Measurements from ENCODE around the gene SERPING1. TPM values are rescaled to one million over a fixed set of nuclear protein-coding genes. Genes with fewer than 3 reads are reported as not detected.
"Not testable (repeated sequence)": the region's sequence is repeated elsewhere in the genome, so short reads cannot be mapped to it uniquely, and the experiment has no call there.

SERPING1 gene
- polyA plus RNA-seq, 1 donor from 2014 or later: 0.22 TPM

DNA sequence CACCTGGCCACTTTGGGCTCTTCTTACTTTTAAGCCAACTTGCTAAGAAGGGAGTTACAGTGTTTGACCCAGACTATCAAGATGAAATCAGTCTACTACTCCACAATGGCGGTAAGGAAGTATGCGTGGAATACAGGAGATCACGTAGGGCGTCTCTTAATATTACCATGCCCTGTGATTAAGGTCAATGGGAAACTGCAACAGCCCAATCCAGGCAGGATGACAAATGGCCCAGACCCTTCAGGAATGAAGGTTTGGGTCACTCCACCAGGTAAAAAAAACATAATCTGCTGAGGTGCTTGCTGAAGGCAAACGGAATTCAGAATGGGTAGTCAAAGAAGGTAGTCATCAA lies 53.2 kb downstream of the SERPING1 start:
- Histone ChIP-seq H3K9me2 (ENCODE audit: insufficient read depth, low read length) (no peaks in the 10 kb centered on the region), H3K9me3 (ENCODE audit: low read length) (no peaks in the 10 kb centered on the region), H3K4me3 (ENCODE audit: low read length) (peak overlapping the region; percentile 76), H3F3A (ENCODE audit: insufficient read depth, low read length, poor library complexity, severe bottlenecking) (no peaks in the 10 kb centered on the region), H3K79me2 (replicated peaks; ENCODE audit: insufficient read depth, low read length) (peaks cover 9% of the 10 kb centered on the region), H3K36me3 (ENCODE audit: insufficient read depth, low read length) (no peaks in the 10 kb centered on the region), H3K27ac (ENCODE audit: low read length) (peak overlapping the region; percentile 94), H4K20me1 (ENCODE audit: insufficient read depth) (no peaks in the 10 kb centered on the region), H3K9ac (ENCODE audit: low read length) (no peak overlapping the region), H2AFZ (ENCODE audit: low read depth, low read length) (no peak overlapping the region), H3K4me2 (ENCODE audit: low read length) (no peak overlapping the region), H3K27me3 (ENCODE audit: insufficient read depth, low read depth, low read length) (no peaks in the 10 kb centered on the region)
- TF ChIP-seq EP300 (conservative IDR thresholded peaks at IDR 0.05; ENCODE audit: poor library complexity, severe bottlenecking): no peak
- no peak for TF ChIP-seq TAF1 (IDR thresholded peaks at IDR 0.05; ENCODE audit: low read depth)
- TF ChIP-seq SMC3 (conservative IDR thresholded peaks at IDR 0.05; ENCODE audit: poor library complexity): no peak
- no peak for TF ChIP-seq EZH2 (IDR thresholded peaks at IDR 0.05; ENCODE audit: borderline replicate concordance, insufficient read depth, low read length, poor library complexity, severe bottlenecking)
- TF ChIP-seq, protein P1, sequence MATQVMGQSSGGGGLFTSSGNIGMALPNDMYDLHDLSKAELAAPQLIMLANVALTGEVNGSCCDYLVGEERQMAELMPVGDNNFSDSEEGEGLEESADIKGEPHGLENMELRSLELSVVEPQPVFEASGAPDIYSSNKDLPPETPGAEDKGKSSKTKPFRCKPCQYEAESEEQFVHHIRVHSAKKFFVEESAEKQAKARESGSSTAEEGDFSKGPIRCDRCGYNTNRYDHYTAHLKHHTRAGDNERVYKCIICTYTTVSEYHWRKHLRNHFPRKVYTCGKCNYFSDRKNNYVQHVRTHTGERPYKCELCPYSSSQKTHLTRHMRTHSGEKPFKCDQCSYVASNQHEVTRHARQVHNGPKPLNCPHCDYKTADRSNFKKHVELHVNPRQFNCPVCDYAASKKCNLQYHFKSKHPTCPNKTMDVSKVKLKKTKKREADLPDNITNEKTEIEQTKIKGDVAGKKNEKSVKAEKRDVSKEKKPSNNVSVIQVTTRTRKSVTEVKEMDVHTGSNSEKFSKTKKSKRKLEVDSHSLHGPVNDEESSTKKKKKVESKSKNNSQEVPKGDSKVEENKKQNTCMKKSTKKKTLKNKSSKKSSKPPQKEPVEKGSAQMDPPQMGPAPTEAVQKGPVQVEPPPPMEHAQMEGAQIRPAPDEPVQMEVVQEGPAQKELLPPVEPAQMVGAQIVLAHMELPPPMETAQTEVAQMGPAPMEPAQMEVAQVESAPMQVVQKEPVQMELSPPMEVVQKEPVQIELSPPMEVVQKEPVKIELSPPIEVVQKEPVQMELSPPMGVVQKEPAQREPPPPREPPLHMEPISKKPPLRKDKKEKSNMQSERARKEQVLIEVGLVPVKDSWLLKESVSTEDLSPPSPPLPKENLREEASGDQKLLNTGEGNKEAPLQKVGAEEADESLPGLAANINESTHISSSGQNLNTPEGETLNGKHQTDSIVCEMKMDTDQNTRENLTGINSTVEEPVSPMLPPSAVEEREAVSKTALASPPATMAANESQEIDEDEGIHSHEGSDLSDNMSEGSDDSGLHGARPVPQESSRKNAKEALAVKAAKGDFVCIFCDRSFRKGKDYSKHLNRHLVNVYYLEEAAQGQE (IDR thresholded peaks at IDR 0.05; ENCODE audit: borderline replicate concordance): no peak
- TF ChIP-seq POLR2AphosphoS5 (IDR thresholded peaks at IDR 0.05): no peak
- TF ChIP-seq RAD21 (conservative IDR thresholded peaks at IDR 0.05): no peak
- TF ChIP-seq MXI1 (conservative IDR thresholded peaks at IDR 0.05; ENCODE audit: poor library complexity, severe bottlenecking): no peak
- TF ChIP-seq CTCF (IDR thresholded peaks at IDR 0.05; ENCODE audit: poor library complexity, severe bottlenecking): no peak

DNA sequence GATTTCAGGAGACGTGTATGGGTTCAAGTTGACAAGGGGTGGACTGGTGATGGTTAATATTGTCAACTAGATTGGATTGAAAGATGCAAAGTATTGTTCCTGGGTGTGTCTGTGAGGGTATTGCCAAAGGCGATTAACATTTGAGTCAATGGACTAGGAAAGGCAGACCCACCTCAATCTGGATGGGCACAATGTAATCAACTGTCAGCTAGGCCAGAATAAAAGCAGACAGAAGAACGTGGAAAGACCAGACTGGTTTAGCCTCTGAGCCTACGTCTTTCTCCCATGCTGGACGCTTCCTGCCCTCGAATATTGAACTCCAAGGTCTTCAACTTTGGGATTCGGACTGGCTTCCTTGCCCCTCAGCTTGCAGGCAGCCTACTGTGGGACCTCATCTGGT lies 53.9 kb downstream of the SERPING1 start:
- Histone ChIP-seq H3K27ac (ENCODE audit: low read length) (no peak overlapping the region), H3K36me3 (ENCODE audit: insufficient read depth, low read length) (no peaks in the 10 kb centered on the region), H3K9me2 (ENCODE audit: insufficient read depth, low read length) (no peaks in the 10 kb centered on the region), H2AFZ (ENCODE audit: low read depth, low read length) (no peak overlapping the region), H3K4me3 (ENCODE audit: low read length) (no peak overlapping the region), H4K20me1 (ENCODE audit: insufficient read depth) (no peaks in the 10 kb centered on the region), H3K27me3 (ENCODE audit: insufficient read depth, low read depth, low read length) (no peaks in the 10 kb centered on the region), H3K9ac (ENCODE audit: low read length) (no peak overlapping the region), H3F3A (ENCODE audit: insufficient read depth, low read length, poor library complexity, severe bottlenecking) (no peaks in the 10 kb centered on the region), H3K9me3 (ENCODE audit: low read length) (no peaks in the 10 kb centered on the region), H3K79me2 (replicated peaks; ENCODE audit: insufficient read depth, low read length) (peaks cover 9% of the 10 kb centered on the region), H3K4me2 (ENCODE audit: low read length) (no peak overlapping the region)
- TF ChIP-seq EP300 (conservative IDR thresholded peaks at IDR 0.05; ENCODE audit: poor library complexity, severe bottlenecking): no peak
- no peak for TF ChIP-seq CTCF (IDR thresholded peaks at IDR 0.05; ENCODE audit: poor library complexity, severe bottlenecking)
- TF ChIP-seq SMC3 (conservative IDR thresholded peaks at IDR 0.05; ENCODE audit: poor library complexity): no peak
- no peak for TF ChIP-seq TAF1 (IDR thresholded peaks at IDR 0.05; ENCODE audit: low read depth)
- TF ChIP-seq, protein P1 (IDR thresholded peaks at IDR 0.05; ENCODE audit: borderline replicate concordance): no peak
- no peak for TF ChIP-seq EZH2 (IDR thresholded peaks at IDR 0.05; ENCODE audit: borderline replicate concordance, insufficient read depth, low read length, poor library complexity, severe bottlenecking)
- TF ChIP-seq POLR2AphosphoS5 (IDR thresholded peaks at IDR 0.05): no peak
- no peak for TF ChIP-seq MXI1 (conservative IDR thresholded peaks at IDR 0.05; ENCODE audit: poor library complexity, severe bottlenecking)
- TF ChIP-seq RAD21 (conservative IDR thresholded peaks at IDR 0.05): no peak

DNA sequence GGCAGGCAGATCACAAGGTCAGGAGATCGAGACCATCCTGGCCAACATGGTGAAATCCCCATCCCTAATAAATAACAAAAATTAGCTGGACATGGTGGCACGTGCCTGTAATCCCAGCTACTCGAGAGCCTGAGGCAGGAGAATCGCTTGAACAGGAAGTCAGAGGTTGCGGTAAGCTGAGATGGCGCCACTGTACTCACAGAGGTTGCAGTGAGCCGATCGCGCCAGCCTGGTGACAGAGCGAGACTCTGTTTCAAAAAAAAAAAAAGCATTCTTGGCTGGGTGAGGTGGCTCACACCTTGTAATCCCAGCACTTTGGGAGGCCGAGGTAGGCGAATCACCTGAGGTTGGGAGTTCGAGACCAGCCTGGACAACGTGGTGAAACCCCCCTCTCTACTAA lies 54.7 kb downstream of the SERPING1 start:
- H3K4me3 ChIP-seq (ENCODE audit: low read length); H2AFZ ChIP-seq (ENCODE audit: low read depth, low read length); H3K9me2 ChIP-seq (ENCODE audit: insufficient read depth, low read length); H3K9ac ChIP-seq (ENCODE audit: low read length); H3K27ac ChIP-seq (ENCODE audit: low read length); H3K36me3 ChIP-seq (ENCODE audit: insufficient read depth, low read length); H4K20me1 ChIP-seq (ENCODE audit: insufficient read depth); H3K79me2 ChIP-seq (replicated peaks; ENCODE audit: insufficient read depth, low read length); H3K9me3 ChIP-seq (ENCODE audit: low read length); H3K27me3 ChIP-seq (ENCODE audit: insufficient read depth, low read depth, low read length); H3K4me2 ChIP-seq (ENCODE audit: low read length); H3F3A ChIP-seq (ENCODE audit: insufficient read depth, low read length, poor library complexity, severe bottlenecking): not testable (repeated sequence)
